NB4 (cell line): Measurements from ENCODE around the gene IGF2BP3.

Source experiments
- CTCF ChIP-seq: IDR thresholded peaks from one replicate; pipeline ENCODE4 v1.5.1; 2012; ENCODE audit warnings: low read depth, low read length
- MYC ChIP-seq: IDR thresholded peaks from 2 replicates; pipeline ENCODE4 v1.6.1; 2011; ENCODE audit warnings: low read depth, low read length
- POLR2A ChIP-seq: IDR thresholded peaks from 2 replicates; pipeline ENCODE4 v1.6.1; 2011; ENCODE audit warnings: mild to moderate bottlenecking; ENCODE audit not compliant: insufficient read length; ENCODE audit errors: extremely low read depth
- TF ChIP-seq, protein P1 (sequence below): IDR thresholded peaks from 2 replicates; pipeline ENCODE4 v1.6.1; 2011; ENCODE audit warnings: low read depth, low read length

GRCh38 chr7:23482686-23483085 is 12.4 kb upstream of the IGF2BP3 start:
- TF ChIP-seq CTCF (no peak), POLR2A (no peak), MYC (no peak)
- TF ChIP-seq, protein P1, sequence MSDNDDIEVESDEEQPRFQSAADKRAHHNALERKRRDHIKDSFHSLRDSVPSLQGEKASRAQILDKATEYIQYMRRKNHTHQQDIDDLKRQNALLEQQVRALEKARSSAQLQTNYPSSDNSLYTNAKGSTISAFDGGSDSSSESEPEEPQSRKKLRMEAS, result no peak
